AG04450 (cell line): ENCODE data around the gene WWOX. TPM values are rescaled to one million over a fixed set of nuclear protein-coding genes. Genes with fewer than 3 reads are reported as not detected.

Experiments used
- CTCF ChIA-PET: fragments of 300-600, 350-600 bp; formaldehyde crosslinking; extraction: SDS; loops from one replicate; lab custom pipeline; 2022; ENCODE audit warnings: antibody characterized with exemption, inconsistent platforms; lab: Charles Lee
- POLR2A ChIA-PET: fragments of 350-600 bp; formaldehyde crosslinking; extraction: SDS; loops from one replicate; lab custom pipeline; 2021; ENCODE audit warnings: antibody characterized with exemption, inconsistent platforms; lab: Yijun Ruan, JAX
- DNase-seq: peaks from one replicate; pipeline ENCODE4 v3.0.0-alpha.2; 2011; ENCODE audit warnings: low read depth, low spot score
- H3K27ac ChIP-seq: one replicate; pipeline ENCODE4 v1.5.1; 2012; ENCODE audit warnings: low read depth, low read length, control low read depth
- H3K27me3 ChIP-seq: one replicate; pipeline ENCODE4 v1.6.0; 2012; ENCODE audit warnings: low read length; ENCODE audit not compliant: control insufficient read depth, insufficient read depth
- H3K4me3 ChIP-seq: 2 replicates; pipeline ENCODE4 v1.5.1; 2011; ENCODE audit warnings: mild to moderate bottlenecking, low read depth, low read length, control low read depth
- H3K9me3 ChIP-seq: 2 replicates; pipeline ENCODE4 v1.5.1; 2012; ENCODE audit warnings: low read length; ENCODE audit not compliant: control insufficient read depth, insufficient read depth
- CTCF ChIP-seq: IDR thresholded peaks from 2 replicates; pipeline ENCODE4 v1.5.1; 2011; ENCODE audit warnings: low read depth, low read length, control low read depth, inconsistent platforms
- polyA plus RNA-seq: library from polyadenylated mRNA; depleted of rRNA; stranded (reverse); fragments of >200 nt; gene quantifications from 2 replicates; pipeline ENCODE4 v1.2.3, GENCODE V29; 2011

Gene WWOX
- polyA plus RNA-seq, 1 experiment = 2.1 TPM

- Histone ChIP-seq H3K27me3 (no peaks in the 10 kb centered on the region), H3K9me3 (peaks cover 42% of the 10 kb centered on the region), H3K27ac (no peak overlapping the region), H3K4me3 (no peak overlapping the region)
- no peak for TF ChIP-seq CTCF
- ChIA-PET CTCF (no interaction called here), POLR2A (no interaction called here)
- no peak for DNase-seq
These were observed 1066.1 kb downstream of the WWOX start for GRCh38 chr16:79165506-79165905.

DNA sequence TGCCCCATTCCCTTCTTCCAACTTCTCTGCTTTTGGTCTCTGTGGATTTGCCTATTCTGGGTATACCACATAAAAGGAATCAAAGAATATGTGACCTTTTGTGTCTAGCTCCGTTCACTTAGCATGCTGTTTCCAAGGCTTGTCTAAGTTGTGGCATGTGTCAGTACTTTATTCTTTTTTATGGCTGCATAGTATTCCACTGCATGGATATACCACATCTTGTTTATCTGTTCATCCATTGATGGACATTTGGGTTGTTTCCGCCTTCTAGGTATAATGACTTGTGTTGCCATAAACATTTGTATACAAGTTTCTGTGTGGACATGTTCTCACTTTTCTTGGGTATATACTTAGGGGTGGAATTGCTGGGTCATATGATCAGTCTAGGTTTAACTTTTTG lies 1068.4 kb downstream of the WWOX start:
- H3K4me3 ChIP-seq = no peak overlapping the region
- TF ChIP-seq CTCF = no peak
- no peak overlapping the region for H3K27ac ChIP-seq
- ChIA-PET CTCF (no interaction called here), POLR2A (no interaction called here)
- no peaks in the 10 kb centered on the region for H3K27me3 ChIP-seq
- peaks cover 45% of the 10 kb centered on the region for H3K9me3 ChIP-seq
- no peak for DNase-seq

- no peak overlapping the region for H3K4me3 ChIP-seq
- ChIA-PET CTCF (no interaction called here), POLR2A (no interaction called here)
- H3K9me3 ChIP-seq = peaks cover 49% of the 10 kb centered on the region
- DNase-seq = no peak
- H3K27ac ChIP-seq = no peak overlapping the region
- no peak for TF ChIP-seq CTCF
- H3K27me3 ChIP-seq = no peaks in the 10 kb centered on the region
These were observed 1068.9 kb downstream of the WWOX start for GRCh38 chr16:79168321-79168720.

GRCh38 chr16:79169239-79169638 lies 1069.8 kb downstream of the WWOX start:
- POLR2A ChIA-PET = no interaction called here
- DNase-seq = no peak
- no peak overlapping the region for H3K4me3 ChIP-seq
- CTCF ChIA-PET = no interaction called here
- no peak overlapping the region for H3K27ac ChIP-seq
- no peaks in the 10 kb centered on the region for H3K27me3 ChIP-seq
- peaks cover 40% of the 10 kb centered on the region for H3K9me3 ChIP-seq
- no peak for TF ChIP-seq CTCF

GRCh38 chr16:79170555-79171246 lies 1071.2 kb downstream of the WWOX start:
- POLR2A ChIA-PET = no interaction called here
- TF ChIP-seq CTCF = no peak
- CTCF ChIA-PET = no interaction called here
- Histone ChIP-seq H3K27me3 (no peaks in the 10 kb centered on the region), H3K27ac (no peak overlapping the region), H3K9me3 (peaks cover 42% of the 10 kb centered on the region), H3K4me3 (no peak overlapping the region)
- no peak for DNase-seq
